ENCODE results near the gene MEX3D. TPM values are rescaled to one million over a fixed set of nuclear protein-coding genes. Genes with fewer than 3 reads are reported as not detected.

MEX3D gene
- total and polyA plus RNA-seq, 2 of the 4 experiments (the other 2 are of a cell fraction) = 9.1 to 9.6 TPM

- no TSS peak for BruUV-seq (replicated peaks)
- in situ Hi-C loops (cut with MboI; ENCODE audit: low sequenced_read_pairs) = loop anchor here (25.0 kb wide), 1 partner anchor 254 kb away; no protein-coding TSS in a partner anchor
These were observed 34.5 kb downstream of the MEX3D start for GRCh38 chr19:1533510-1534150.

More at GRCh38 chr19:1533510-1534150, 34.5 kb downstream of the MEX3D start:
- H2AK5ac ChIP-seq (ENCODE audit: low read depth, low read length) = no peak overlapping the region
- no peak overlapping the region for H2BK20ac ChIP-seq (ENCODE audit: low read depth, low read length)
- no peak overlapping the region for H2AK9ac ChIP-seq (replicated peaks; ENCODE audit: low read depth, low read length, poor library complexity)
- no peak overlapping the region for H3K14ac ChIP-seq (replicated peaks; ENCODE audit: low read depth, low read length)
- no peak for ATAC-seq (ENCODE audit: low read depth)
- no peaks in the 10 kb centered on the region for H3K9me3 ChIP-seq (ENCODE audit: control insufficient read depth, insufficient read depth, low read length)
- no peak overlapping the region for H4K91ac ChIP-seq (ENCODE audit: insufficient read depth, low read depth, low read length)
- no peak for TF ChIP-seq POLR2A (IDR thresholded peaks at IDR 0.05; ENCODE audit: low read depth, low read length)
- TF ChIP-seq FOS (IDR thresholded peaks at IDR 0.05; ENCODE audit: low read depth, low read length) = no peak
- TF ChIP-seq NFE2L2 (IDR thresholded peaks at IDR 0.05; ENCODE audit: low read depth, low read length) = no peak
- no peak for TF ChIP-seq CHD1 (IDR thresholded peaks at IDR 0.05; ENCODE audit: low read depth, low read length)
- TF ChIP-seq RAD21 (IDR thresholded peaks at IDR 0.05; ENCODE audit: low read length) = no peak
- no peak for TF ChIP-seq MXI1 (IDR thresholded peaks at IDR 0.05; ENCODE audit: borderline replicate concordance, low read depth, low read length)
- TF ChIP-seq CEBPB (IDR thresholded peaks at IDR 0.05; ENCODE audit: low read depth, low read length) = no peak
- TF ChIP-seq BHLHE40 (IDR thresholded peaks at IDR 0.05; ENCODE audit: low read depth, low read length) = no peak
- TF ChIP-seq CTCF (conservative IDR thresholded peaks at IDR 0.05; ENCODE audit: low read depth, low read length) = no peak
- no peak for TF ChIP-seq RCOR1 (IDR thresholded peaks at IDR 0.05; ENCODE audit: insufficient replicate concordance, low read length)
- TF ChIP-seq, protein P1, sequence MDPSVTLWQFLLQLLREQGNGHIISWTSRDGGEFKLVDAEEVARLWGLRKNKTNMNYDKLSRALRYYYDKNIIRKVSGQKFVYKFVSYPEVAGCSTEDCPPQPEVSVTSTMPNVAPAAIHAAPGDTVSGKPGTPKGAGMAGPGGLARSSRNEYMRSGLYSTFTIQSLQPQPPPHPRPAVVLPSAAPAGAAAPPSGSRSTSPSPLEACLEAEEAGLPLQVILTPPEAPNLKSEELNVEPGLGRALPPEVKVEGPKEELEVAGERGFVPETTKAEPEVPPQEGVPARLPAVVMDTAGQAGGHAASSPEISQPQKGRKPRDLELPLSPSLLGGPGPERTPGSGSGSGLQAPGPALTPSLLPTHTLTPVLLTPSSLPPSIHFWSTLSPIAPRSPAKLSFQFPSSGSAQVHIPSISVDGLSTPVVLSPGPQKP (IDR thresholded peaks at IDR 0.05; ENCODE audit: borderline replicate concordance, low read depth, low read length) = no peak
- no peak for TF ChIP-seq MAZ (IDR thresholded peaks at IDR 0.05; ENCODE audit: borderline replicate concordance, low read depth, low read length)
- POLR2A ChIA-PET (ENCODE audit: unreplicated experiment) = no interaction called here
- no peak overlapping the region for H3K4ac ChIP-seq (ENCODE audit: low read depth, low read length)
- no peaks in the 10 kb centered on the region for H3K9me1 ChIP-seq (ENCODE audit: insufficient read depth, low read length)
- dilution Hi-C loops (cut with HindIII; ENCODE audit: low sequenced_read_pairs, unreplicated experiment) = no loop called here
- H2BK120ac ChIP-seq (ENCODE audit: low read depth, low read length) = no peak overlapping the region
- 74% methylated on average over 5 of the region's 23 CpGs; no CpG with 5 or more reads in 1 of the 2 experiments for WGBS, 2 experiments (ENCODE audit: extremely low coverage in 2 of 2, insufficient read length in 1 of 2)
- H4K5ac ChIP-seq (ENCODE audit: low read depth, low read length) = no peak overlapping the region
- no peak overlapping the region for H2BK15ac ChIP-seq (ENCODE audit: low read depth, low read length)
- CTCF ChIA-PET = interaction anchor here (0.6 kb wide), 1 partner anchor 28 kb away, joined by 3 read pairs; no protein-coding TSS in a partner anchor
- H4K20me1 ChIP-seq (ENCODE audit: insufficient read depth, low read length) = no peaks in the 10 kb centered on the region; the same call in 1 of the 2 replicates
- H4K8ac ChIP-seq (ENCODE audit: low read depth in 2 of 2, low read length in 2 of 2) = no peak overlapping the region
- H3K27ac ChIP-seq (ENCODE audit: insufficient read depth, low read length) = no peak overlapping the region
- H3K9ac ChIP-seq (ENCODE audit: low read depth, low read length) = no peak overlapping the region
- H3K79me1 ChIP-seq (ENCODE audit: low read depth in 1 of 2, low read length in 2 of 2) = no peaks in the 10 kb centered on the region
- no peaks in the 10 kb centered on the region for H3K36me3 ChIP-seq (ENCODE audit: control insufficient read depth, insufficient read depth, low read length)
- no peak overlapping the region for H3K18ac ChIP-seq (ENCODE audit: low read depth, low read length)
- no peak for DNase-seq
- no peak overlapping the region for H2AFZ ChIP-seq (replicated peaks; ENCODE audit: low read length, poor library complexity)
- H3K4me2 ChIP-seq (ENCODE audit: low read depth, low read length) = no peak overlapping the region
- H3K4me1 ChIP-seq (ENCODE audit: control insufficient read depth, insufficient read depth, low read length) = no peaks in the 10 kb centered on the region
- no peak overlapping the region for H3K23ac ChIP-seq (ENCODE audit: low read depth, low read length)
- H3K27me3 ChIP-seq (ENCODE audit: control insufficient read depth, insufficient read depth, low read length) = peaks cover 3% of the 10 kb centered on the region
- no peak overlapping the region for H3K4me3 ChIP-seq (ENCODE audit: insufficient read depth, low read depth, low read length)
- H3K56ac ChIP-seq (ENCODE audit: extremely low read depth, insufficient read depth, low read length) = no peak overlapping the region
- intact Hi-C loops (cut with micrococcal nuclease) = no loop called here
- no peak overlapping the region for H2BK5ac ChIP-seq (ENCODE audit: low read depth, low read length, poor library complexity, severe bottlenecking)

All from IMR-90 (cell line).